GM21619 (cell line): Measurements from ENCODE around the gene TEKT1.
"Not testable (repeated sequence)": the region's sequence is repeated elsewhere in the genome, so short reads cannot be mapped to it uniquely, and the experiment has no call there.

Source experiments
- ATAC-seq: cut with Tn5 transposase; IDR thresholded peaks from one replicate; pipeline ENCODE4 v1.9.1; 2021; ENCODE audit not compliant: unreplicated experiment

TEKT1 gene

DNA sequence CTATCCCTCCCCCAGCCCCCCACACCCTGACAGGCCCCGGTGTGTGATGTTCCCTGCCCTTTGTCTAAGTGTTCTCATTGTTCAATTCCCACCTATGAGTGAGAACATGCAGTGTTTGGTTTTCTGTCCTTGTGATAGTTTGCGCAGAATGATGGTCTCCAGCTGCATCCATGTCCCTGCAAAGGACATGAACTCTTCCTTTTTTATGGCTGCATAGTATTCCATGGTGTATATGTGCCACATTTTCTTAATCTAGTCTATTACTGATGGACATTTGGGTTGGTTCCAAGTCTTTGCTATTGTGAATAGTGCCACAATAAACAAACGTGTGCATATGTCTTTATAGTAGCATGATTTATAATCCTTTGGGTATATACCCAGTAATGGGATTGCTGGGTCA is 15.2 kb downstream of the TEKT1 start:
- not testable (repeated sequence) for ATAC-seq

DNA sequence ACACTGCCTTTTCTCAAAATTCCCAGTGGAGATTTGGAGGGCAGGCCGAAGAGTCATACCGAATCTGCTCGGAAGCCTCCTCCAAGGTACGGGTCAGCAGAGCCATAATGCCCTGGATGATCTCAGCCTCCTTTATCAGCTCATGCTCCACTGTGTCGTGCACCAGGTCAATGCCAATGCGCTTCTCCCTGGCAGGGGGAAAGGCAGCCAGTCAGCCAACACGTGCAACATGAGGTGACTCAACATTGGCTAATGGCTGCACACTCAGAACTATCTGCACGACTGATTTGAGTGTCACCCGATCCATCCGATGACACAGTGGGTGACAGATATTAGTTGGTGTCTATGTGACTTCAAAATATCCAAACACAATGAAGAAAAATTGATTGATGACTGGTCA is 15.8 kb downstream of the TEKT1 start:
- ATAC-seq = no peak

DNA sequence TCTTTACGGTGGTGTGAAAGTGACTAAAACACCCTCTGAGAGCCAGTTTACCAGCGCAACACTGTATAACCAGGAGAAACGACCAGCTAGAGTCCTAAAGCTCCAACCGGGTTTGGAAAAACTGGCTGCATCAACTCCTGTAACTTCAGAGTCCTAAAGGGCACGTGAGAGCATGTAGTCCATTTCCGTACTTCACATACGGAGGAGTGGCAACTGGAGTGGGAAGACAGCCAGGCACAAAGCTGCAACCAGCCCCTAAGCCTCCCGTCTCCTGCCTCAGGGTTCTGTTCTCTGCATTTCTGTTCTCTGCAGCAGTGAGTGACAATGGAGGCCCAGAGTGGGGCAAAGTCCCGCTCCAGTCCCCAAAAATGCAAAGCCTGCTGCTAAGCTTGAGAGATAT is 19.2 kb downstream of the TEKT1 start:
- no peak for ATAC-seq

DNA sequence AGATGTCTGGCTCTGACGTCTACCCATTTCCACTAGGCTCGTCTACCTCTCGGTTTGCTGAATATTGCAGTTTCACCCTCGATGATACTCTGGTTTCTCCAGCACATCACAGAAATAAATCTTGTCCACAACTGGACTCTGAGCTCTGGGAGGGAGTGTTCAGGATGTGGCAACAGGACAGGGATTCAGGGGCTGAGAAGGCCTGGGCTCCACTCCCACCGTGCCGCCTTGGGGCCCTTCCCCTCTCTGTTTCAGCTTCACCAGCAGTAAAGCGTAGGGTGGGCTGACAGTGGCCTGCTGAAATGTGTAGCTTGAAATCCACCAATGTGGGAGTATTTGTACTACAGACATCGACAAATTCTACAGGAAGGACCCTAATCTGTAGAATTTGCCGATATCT is 20.0 kb downstream of the TEKT1 start:
- ATAC-seq = no peak

DNA sequence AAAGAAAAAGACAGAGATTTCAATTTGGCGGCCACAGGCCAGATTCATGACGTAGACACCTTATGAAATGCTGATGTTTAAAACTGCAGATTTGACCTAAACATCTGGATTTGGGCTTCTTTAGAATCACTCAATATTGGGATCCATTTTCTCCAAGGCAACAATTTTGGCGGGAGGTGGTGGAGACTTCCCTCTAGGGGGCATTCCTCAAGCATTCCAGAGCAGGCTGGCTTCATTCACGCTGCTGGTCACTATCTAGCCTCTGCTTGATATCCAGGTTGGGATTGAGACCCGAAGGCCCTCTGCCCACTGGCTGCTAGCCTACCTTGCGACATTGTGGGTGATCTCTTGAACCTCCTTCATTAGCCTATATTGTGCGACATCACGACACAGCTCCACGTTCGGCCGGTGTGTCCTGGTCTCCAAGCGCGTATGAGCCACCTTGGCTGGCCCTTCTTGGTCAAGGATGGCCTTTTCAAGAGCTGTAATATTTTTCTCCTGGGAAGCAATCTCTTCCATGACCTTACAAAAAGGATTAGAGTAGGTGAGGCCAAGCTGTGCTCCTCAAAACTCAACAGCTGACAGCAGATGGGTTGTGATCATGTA is 31.0 kb downstream of the TEKT1 start:
- ATAC-seq = no peak

DNA sequence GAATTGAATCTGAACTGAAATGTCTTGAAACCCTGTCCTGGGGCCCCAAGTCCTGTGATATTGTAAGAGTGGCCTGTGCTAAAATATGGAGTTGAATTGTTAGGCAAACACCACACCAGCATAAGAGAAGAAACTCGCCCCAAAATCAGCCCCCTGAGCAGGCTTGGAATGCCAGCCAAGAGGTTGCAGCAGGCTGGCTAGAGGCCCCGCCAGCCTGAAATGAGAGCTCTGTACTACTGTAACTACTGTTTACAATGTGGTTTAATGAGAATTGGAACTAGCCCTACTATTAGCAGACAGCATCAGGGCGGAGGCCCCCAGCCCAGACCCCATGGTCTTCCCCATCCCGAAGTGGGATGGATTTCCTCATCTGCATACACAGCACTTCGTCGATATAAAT is 31.8 kb downstream of the TEKT1 start:
- no peak for ATAC-seq

DNA sequence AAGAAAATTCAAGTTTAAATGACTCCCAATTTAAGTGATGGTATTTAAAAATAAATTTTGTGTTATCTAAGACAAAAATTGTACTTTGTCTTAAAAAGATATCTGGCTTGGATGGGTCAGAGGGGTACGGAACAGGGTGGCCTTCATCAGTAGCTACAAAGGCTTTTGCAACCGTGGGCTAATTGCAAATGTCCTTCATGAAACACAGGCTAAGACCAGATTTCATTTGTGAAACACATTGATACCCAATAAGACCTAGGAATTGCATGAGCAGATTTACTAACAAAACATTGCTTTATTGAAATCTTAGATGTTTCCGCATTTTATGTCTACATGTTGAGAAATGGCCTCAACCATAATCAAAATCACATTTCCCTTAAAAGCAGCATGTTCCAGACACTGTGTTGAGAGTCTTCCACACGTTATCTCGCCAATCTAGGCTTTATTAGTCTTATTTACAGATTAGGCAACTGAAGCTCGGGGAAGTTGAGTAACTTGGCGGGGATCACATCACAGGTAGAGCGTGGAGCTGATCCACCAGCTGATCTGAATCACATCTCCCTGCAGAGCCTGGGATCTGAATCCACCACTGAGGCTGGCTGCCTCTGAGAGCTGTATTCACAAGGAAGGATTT is 33.7 kb downstream of the TEKT1 start:
- ATAC-seq = no peak

DNA sequence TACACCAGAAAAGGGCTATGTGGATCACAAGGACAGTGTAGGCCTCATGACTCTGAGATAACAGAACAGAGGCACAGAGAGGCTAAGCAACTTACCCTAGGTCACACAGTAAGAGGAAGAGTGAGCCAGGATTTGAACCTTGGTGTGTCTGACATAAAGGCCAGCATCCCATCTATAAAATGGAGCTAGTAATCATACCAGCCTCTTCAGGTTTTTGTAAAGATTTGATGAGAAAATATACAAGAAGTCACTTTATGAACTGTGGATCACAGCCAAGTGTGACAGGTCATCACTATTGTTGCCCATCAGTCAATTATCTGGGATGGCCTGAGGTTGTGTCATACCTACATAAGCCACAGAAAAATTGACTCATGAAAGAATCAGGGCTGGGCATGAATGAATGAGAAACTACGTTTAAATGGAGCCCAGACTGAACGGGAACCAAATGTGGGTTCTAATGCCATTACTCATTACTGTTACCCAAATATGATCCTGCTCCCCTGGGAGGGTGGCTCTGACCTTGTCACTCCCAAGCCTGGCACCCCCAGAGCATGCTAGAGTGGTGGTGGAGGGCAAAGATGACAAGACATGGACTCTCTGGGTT is 34.5 kb downstream of the TEKT1 start:
- no peak for ATAC-seq

DNA sequence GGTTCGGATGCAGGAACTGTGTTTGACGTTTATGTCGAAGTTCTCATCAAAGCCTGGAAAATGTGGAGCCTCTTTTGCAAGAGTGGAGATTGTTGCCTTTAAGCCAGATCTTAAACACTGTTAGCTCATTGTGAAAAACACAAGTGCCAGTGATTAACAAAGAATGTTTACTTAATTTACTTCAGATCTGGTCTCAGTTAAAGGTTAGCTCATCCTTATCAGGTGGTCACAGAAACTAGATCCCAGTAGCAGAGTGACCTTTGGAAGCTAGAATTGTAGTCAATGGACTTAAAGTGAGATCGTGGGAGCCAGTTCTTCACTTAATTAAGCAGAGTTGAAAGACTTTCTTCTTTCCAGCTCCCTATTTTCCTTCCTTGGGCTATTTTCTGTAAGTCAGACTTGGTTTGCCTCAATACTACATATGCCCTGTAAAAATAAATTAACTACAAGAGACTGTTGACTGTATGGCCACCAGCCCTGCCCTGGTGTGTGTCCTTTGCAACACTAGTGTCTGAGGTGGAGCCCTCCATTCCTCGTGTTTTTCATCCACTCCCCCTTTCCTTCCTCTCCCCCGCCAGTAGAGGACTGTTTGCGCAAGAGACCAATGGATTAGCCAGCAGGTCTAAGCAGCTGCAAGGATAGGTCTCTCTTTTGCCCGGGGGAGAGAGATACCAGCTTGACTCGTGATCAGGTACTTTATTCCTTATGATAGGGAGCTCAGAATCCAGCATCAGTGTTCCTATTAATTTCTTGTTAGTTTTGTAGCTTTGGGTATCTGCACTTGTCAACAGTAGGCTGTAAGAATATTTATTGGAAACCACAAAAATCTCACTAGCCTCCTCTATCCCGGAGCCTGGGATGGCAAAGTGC is 35.3 kb downstream of the TEKT1 start:
- no peak for ATAC-seq

DNA sequence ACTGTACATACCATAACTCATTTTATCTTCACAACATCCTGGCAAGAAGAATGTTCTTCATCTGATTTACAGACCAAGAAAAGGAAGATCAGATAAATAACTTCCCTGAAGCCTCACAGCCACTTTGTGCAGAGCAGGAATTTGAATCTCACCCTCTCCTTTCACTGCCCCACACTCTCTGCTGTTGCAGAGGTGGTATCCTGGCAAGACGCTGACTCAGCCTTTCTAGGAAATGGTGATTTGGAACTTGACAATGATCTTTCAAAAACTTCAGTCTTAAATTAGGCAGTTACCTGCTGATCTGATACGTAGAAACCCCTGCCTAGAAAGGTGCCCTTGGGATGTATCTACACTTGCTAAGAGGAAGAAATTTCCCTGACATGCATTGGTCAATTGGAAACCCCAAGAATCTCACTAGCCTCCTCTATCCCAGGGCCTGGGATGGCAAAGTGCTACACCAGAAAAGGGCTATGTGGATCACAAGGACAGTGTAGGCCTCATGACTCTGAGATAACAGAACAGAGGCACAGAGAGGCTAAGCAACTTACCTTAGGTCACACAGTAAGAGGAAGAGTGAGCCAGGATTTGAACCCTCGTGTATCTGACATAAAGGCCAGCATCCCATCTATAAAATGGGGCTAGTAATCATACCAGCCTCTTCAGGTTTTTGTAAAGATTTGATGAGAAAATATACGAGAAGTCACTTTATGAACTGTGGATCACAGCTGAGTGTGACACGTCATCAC is 37.6 kb downstream of the TEKT1 start:
- no peak for ATAC-seq

DNA sequence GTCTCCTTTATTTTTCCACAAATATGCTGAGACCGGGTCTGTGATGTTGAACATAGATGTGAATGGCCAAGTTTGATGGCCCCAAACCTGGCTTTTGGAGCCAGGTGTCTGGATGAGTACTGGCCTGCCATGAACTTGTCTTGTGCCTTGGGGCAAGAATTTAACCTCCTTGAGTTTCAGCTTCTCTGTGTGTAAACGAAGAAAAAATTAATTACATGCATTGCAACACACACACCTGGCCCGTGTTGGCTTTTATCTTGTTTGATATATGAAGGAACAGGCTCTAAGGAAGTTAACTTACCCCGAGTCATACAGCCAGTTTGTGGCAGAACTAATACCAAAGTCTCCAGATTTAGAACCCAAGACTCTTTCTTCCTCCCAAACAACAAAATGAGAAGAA is 42.4 kb downstream of the TEKT1 start:
- ATAC-seq = no peak

DNA sequence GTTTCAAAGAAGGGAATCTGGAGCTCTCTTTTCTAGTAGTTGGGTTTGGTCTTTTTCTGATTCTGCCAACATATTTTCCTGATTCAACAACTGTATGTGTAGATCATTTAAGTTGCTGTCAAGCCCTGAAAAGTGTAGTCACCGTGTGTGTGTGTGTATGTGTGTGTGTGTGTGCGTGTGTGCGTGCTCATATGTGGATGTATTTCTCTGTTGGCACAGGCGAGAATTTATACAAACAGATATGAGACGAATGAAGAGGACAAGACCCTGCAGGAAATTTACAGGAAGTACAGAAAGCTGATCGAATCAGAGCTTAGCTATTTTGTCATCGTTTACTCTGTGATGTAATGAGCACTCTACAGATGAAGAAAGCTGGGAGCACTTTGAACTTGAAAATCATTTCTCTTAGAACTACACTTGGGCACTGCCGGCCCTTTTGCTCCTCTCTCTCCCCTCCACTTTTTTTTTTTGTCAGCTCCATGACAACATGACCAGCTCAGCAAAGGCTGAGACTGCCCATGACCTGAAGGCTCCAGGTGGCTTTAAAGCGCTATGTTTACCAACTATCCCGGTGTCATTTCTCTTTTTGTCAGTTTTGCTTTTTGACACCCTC is 44.3 kb downstream of the TEKT1 start:
- ATAC-seq = no peak

DNA sequence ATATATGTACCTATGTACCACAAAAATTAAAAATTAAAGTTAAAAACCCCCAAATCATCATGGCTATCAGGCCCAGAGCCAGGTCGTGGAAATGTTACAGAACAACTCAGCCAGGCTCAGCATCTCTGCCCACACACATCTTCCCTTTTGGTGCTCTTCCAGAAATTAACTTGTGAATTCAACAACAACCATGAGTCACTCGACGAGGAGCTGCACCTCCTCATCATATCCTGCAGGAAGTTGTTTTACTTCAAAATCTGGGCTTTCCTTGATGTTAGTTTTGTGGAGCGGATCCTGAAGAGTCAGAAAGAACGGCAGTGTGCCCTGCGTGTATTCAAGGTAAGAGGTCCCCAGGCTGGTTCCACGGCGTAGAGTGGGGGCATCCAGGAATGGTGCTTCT is 44.9 kb downstream of the TEKT1 start:
- no peak for ATAC-seq

DNA sequence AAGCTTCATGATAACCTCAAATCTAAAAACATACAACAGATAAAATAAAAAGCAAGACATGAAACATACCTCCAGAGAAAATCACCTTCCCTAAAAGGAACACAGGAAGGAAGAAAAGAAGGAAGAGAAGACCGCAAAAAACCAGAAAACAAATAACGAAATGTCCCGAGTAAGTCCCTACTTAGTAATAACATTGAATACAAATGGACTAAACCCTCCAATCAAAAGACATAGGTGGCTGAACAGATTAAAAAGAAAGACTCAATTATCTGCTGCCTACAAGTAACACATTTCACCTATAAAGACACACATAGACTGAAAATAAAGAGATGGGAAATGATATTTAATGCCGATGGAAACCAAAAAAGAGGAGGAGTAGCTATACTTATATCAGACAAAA is 49.3 kb downstream of the TEKT1 start:
- ATAC-seq = no peak

DNA sequence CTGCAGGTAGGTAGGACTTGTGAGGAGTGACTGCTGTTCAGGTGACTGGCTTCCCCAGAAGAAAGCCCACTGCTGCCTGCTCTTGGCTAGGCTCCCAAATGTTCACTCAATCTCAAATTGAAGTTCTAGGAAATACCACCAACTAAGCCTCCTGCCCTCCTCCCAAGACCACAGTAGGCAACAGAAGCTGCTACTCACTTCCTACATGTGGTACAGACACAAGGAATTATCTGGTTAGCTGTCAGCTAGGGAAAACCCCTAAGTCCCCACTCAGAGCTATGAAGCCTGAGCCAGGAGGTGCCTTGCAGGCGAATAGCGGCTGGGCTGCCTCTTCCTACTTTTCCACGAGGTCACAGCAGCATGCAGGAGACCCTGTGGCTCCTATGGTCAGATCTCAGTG is 50.6 kb downstream of the TEKT1 start:
- ATAC-seq = no peak

DNA sequence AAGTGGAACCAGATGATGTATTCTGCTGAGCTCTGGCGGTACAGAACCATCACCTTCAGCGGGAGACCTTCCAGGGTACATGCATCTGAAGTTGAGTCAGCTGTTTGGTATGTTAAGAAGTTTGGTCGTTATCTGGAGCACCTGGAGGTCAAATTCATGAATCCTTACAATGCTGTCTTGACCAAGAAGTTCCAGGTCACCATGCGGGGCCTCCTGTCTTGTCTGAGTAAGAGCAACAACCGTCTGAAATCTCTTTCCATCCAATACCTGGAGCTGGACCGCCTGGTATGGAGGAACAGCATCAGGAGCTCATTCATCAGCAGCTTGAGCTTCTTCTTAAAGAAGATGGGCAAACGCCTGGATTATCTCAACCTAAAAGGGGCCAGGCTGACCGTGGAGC is 51.5 kb downstream of the TEKT1 start:
- no peak for ATAC-seq

DNA sequence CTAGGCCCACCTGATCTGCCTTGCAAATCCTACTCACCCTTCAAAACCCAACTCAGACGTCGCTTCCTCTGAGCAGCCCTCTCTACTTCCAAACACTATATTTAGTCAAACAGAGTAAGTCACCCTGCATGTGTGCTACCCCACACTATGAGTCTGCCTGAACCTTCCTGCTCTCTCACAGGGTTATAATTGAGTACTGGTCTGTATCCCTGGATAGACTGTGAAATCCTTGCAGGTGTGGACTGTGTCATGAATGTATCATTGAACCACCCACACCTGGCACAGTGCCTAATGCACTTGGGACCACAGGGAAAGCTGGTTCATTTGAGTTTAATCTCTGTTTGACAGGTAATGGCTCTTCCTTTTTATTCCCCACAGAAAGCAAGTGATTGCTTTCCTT is 52.1 kb downstream of the TEKT1 start:
- no peak for ATAC-seq

DNA sequence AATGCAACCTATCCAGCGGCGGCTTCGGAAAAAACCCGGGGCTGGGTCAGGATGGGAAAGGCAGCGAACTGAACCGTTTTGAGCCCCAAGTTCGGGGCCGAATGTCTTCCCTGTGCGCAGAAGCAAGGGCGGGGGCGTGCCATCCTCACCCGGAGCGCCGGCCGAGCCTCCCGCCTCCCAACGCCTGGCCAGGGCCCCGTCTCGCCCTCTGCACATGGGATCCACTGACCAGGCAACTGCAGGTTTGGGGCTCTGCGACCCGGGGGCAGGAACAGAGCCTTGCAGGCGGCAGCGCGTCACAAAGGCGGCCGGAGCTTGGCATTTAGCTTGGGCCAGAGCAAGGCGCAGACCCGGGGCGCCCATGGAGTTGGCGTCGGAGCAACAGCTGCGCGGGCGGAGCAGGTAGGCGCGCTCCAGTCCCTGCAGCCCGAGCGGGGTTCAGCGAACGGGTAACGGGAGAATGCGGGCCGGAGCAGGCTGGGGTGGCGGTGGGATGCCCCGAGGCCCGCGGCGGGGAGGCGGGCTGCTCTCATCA is 55.6 kb downstream of the TEKT1 start, which contains the start of gene FBXO39:
Gene FBXO39, plus strand, starts transcription at position 345 of the 535 bp plus-strand sequence. CDS start 3,654 bp downstream, outside the sequence.
- no peak for ATAC-seq

DNA sequence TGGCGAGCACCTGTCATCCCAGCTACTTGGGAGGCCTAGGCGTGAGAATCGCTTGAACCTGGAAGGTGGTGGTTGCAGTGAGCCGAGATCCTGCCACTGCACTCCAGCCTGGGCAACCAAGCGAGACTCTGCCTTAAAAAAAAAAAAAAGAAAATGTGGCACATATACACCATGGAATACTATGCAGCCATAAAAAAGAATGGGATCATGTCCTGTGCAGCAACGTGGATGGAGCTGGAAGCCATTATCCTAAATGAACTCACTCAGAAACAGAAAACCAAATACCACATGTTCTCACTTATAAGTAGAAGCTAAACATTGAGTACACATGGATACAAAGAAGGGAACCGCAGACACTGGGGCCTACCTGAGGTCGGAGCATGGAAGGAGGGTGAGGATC is 56.6 kb downstream of the TEKT1 start:
- not testable (repeated sequence) for ATAC-seq

DNA sequence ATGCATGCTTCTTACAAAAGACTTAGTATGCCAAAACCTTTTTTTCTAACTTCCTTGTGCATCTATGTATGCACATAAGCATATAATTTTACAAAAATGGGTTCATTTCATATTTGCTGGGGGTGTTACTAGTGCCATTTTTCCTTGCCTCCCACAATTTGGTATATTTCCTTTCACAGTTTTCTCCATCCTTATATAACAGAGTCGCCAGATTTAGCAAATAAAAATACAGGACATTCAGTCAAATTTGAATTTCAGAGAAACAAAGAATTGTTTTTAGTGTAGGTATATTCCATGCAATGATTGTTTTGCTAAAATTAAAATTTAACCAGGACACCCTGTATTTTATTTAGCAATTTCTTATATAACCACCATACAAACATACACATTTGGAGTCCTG is 59.5 kb downstream of the TEKT1 start:
- no peak for ATAC-seq
